Testis (tissue), 2 donors: Measurements from ENCODE around the gene ZNF330.

Experiments used
- POLR2A ChIP-seq: fragments of 450-650 bp; IDR thresholded peaks from one replicate; pipeline ENCODE4 v1.6.1; 2017; ENCODE audit warnings: antibody characterized with exemption, mild to moderate bottlenecking, moderate library complexity
- TF ChIP-seq, protein P1 (sequence below), 3 experiments: fragments of 450-650 bp in 2 of 3; fragments of 200-600 bp in 1 of 3; sonication (generic) in 1 of 3; IDR thresholded peaks; one replicate each; pipeline ENCODE4 v1.5.1; 2016 to 2019; ENCODE audit warnings: antibody characterized with exemption in 3 of 3, mild to moderate bottlenecking in 2 of 3, moderate library complexity in 1 of 3

DNA sequence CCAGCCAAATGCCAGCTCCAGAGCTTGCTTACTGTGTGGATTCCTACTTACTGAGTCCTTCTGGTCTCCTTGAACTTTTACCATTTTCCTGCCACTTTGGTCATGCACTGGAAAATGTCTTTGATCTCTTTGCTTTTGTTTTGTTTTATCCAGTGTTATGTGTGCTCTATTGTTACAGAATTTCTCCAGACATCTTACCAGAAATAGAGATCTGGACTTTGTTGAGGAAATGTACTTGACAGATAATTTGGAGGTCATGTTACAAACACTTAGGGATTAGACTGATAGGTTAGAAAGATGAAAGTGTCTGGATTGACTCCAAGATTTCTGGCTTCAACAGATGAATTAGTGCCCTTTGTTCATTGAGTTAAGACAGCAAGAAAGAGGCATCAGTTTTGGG is 5.7 kb upstream of the ZNF330 start:
- TF ChIP-seq, protein P1, sequence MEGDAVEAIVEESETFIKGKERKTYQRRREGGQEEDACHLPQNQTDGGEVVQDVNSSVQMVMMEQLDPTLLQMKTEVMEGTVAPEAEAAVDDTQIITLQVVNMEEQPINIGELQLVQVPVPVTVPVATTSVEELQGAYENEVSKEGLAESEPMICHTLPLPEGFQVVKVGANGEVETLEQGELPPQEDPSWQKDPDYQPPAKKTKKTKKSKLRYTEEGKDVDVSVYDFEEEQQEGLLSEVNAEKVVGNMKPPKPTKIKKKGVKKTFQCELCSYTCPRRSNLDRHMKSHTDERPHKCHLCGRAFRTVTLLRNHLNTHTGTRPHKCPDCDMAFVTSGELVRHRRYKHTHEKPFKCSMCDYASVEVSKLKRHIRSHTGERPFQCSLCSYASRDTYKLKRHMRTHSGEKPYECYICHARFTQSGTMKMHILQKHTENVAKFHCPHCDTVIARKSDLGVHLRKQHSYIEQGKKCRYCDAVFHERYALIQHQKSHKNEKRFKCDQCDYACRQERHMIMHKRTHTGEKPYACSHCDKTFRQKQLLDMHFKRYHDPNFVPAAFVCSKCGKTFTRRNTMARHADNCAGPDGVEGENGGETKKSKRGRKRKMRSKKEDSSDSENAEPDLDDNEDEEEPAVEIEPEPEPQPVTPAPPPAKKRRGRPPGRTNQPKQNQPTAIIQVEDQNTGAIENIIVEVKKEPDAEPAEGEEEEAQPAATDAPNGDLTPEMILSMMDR (IDR thresholded peaks at IDR 0.05) = no peak
- no peak for TF ChIP-seq POLR2A
